Measurements from ENCODE around the gene SPAG8. TPM values are rescaled to one million over a fixed set of nuclear protein-coding genes. Genes with fewer than 3 reads are reported as not detected.

SPAG8 gene
- total RNA-seq, 1 experiment from 2014 or later = 0.90 TPM

GRCh38 chr9:35808433-35808832 is 3.6 kb downstream of the SPAG8 start:
- Histone ChIP-seq H3K27me3 (ENCODE audit: control insufficient read depth, insufficient read depth, low read length) (no peaks in the 10 kb centered on the region), H3K27ac (ENCODE audit: low read length) (no peak overlapping the region), H3K4me3 (ENCODE audit: low read depth in 2 of 2, low read length in 2 of 2) (no peak overlapping the region), H3K4me1 (ENCODE audit: control insufficient read depth, insufficient read depth, low read length) (peaks cover 20% of the 10 kb centered on the region), H3K36me3 (ENCODE audit: control insufficient read depth, insufficient read depth, low read length) (peaks cover under 1% of the 10 kb centered on the region; the same call in 1 of the 2 replicates), H3K9me3 (ENCODE audit: control insufficient read depth, insufficient read depth, low read depth, low read length) (no peaks in the 10 kb centered on the region)
- CTCF ChIA-PET = interaction anchor here (0.7 kb wide), 1 partner anchor 18 kb away, joined by 10 read pairs; no protein-coding TSS in a partner anchor
- TF ChIP-seq TCF7L2 (IDR thresholded peaks at IDR 0.05; ENCODE audit: low read depth, low read length) (no peak), POLR2AphosphoS5 (IDR thresholded peaks at IDR 0.05; ENCODE audit: low read depth, low read length) (no peak), SIN3A (IDR thresholded peaks at IDR 0.05; ENCODE audit: borderline replicate concordance, insufficient read depth, low read depth, low read length) (no peak), CTCF (IDR thresholded peaks at IDR 0.05) (no peak)
- BruUV-seq (replicated peaks) = no TSS peak
- DNase-seq (ENCODE audit: low read depth, low spot score) = no peak
- intact Hi-C loops (cut with micrococcal nuclease; ENCODE audit: unreplicated experiment) (no loop called here), in situ Hi-C loops (cut with HindIII; ENCODE audit: low pct_unique_long_range_greater_than_20kb, low sequenced_read_pairs) (no loop called here)
- POLR2A ChIA-PET = interaction anchor here (0.6 kb wide), 1 partner anchor 47 kb away, joined by 3 read pairs; no protein-coding TSS in a partner anchor
- ATAC-seq = no peak

- Histone ChIP-seq H3K4me1 (ENCODE audit: control insufficient read depth, insufficient read depth, low read length) (no peaks in the 10 kb centered on the region; the same call in 1 of the 2 replicates), H3K9me3 (ENCODE audit: control insufficient read depth, insufficient read depth, low read depth, low read length) (no peaks in the 10 kb centered on the region), H3K27me3 (ENCODE audit: control insufficient read depth, insufficient read depth, low read length) (no peaks in the 10 kb centered on the region), H3K36me3 (ENCODE audit: control insufficient read depth, insufficient read depth, low read length) (peaks cover 3% of the 10 kb centered on the region; the same call in 1 of the 2 replicates), H3K27ac (ENCODE audit: low read length) (no peak overlapping the region), H3K4me3 (ENCODE audit: low read depth in 2 of 2, low read length in 2 of 2) (no peak overlapping the region)
- no TSS peak for BruUV-seq (replicated peaks)
- in situ Hi-C loops (cut with HindIII; ENCODE audit: low pct_unique_long_range_greater_than_20kb, low sequenced_read_pairs) (no loop called here), intact Hi-C loops (cut with micrococcal nuclease; ENCODE audit: unreplicated experiment) (no loop called here)
- no peak for ATAC-seq
- ChIA-PET CTCF (interaction anchor here (1.3 kb wide), 1 partner anchor 16 kb away, joined by 6 read pairs; no protein-coding TSS in a partner anchor), POLR2A (no interaction called here)
- DNase-seq (ENCODE audit: low read depth, low spot score) = no peak
- TF ChIP-seq REST (IDR thresholded peaks at IDR 0.05; ENCODE audit: insufficient read depth in 1 of 2, low read depth in 2 of 2, low read length in 1 of 2) (no peak), TCF7L2 (IDR thresholded peaks at IDR 0.05; ENCODE audit: low read depth, low read length) (no peak)
Measured at GRCh38 chr9:35806101-35806500, 6.0 kb downstream of the SPAG8 start.

- TF ChIP-seq TCF7L2 (IDR thresholded peaks at IDR 0.05; ENCODE audit: low read depth, low read length) (no peak), SIN3A (IDR thresholded peaks at IDR 0.05; ENCODE audit: borderline replicate concordance, insufficient read depth, low read depth, low read length) (no peak), POLR2AphosphoS5 (IDR thresholded peaks at IDR 0.05; ENCODE audit: low read depth, low read length) (no peak), CTCF (IDR thresholded peaks at IDR 0.05) (no peak), REST (IDR thresholded peaks at IDR 0.05; ENCODE audit: insufficient read depth in 1 of 2, low read depth in 2 of 2, low read length in 1 of 2) (no peak)
- DNase-seq (ENCODE audit: low read depth, low spot score) = no peak
- Histone ChIP-seq H3K27ac (ENCODE audit: low read length) (no peak overlapping the region), H3K27me3 (ENCODE audit: control insufficient read depth, insufficient read depth, low read length) (no peaks in the 10 kb centered on the region), H3K9me3 (ENCODE audit: control insufficient read depth, insufficient read depth, low read depth, low read length) (no peaks in the 10 kb centered on the region), H3K36me3 (ENCODE audit: control insufficient read depth, insufficient read depth, low read length) (peaks cover 3% of the 10 kb centered on the region), H3K4me1 (ENCODE audit: control insufficient read depth, insufficient read depth, low read length) (no peaks in the 10 kb centered on the region), H3K4me3 (ENCODE audit: low read depth in 2 of 2, low read length in 2 of 2) (no peak overlapping the region)
- POLR2A ChIA-PET = interaction anchor here (0.6 kb wide), 1 partner anchor 281 kb away, joined by 4 read pairs; no protein-coding TSS in a partner anchor
- CTCF ChIA-PET = no interaction called here
- in situ Hi-C loops (cut with HindIII; ENCODE audit: low pct_unique_long_range_greater_than_20kb, low sequenced_read_pairs) = no loop called here
- BruUV-seq (replicated peaks) = no TSS peak
- no peak for ATAC-seq
- intact Hi-C loops (cut with micrococcal nuclease; ENCODE audit: unreplicated experiment) = no loop called here
Measured at GRCh38 chr9:35801328-35802128, 10.5 kb downstream of the SPAG8 start.

Data from Panc1 (cell line).